HTERT RPE-1 (cell line): ENCODE results near the gene ZNF275.
"Not testable (repeated sequence)": the region's sequence is repeated elsewhere in the genome, so short reads cannot be mapped to it uniquely, and the experiment has no call there.

Source experiments
- in situ Hi-C: fragments of 300-500 bp; cut with MboI; formaldehyde crosslinking; loops from 4 replicates; pipeline ENCODE4 v1.14.3; 2020; ENCODE audit warnings: low sequenced_read_pairs

Gene ZNF275

GRCh38 chrX:153353416-153353815 lies 19.5 kb downstream of the ZNF275 start:
- in situ Hi-C loops: no loop called here

GRCh38 chrX:153357877-153358276 lies 23.9 kb downstream of the ZNF275 start:
- in situ Hi-C loops: no loop called here

- in situ Hi-C loops: no loop called here
Observed at GRCh38 chrX:153361781-153362397, 27.9 kb downstream of the ZNF275 start.

- in situ Hi-C loops: no loop called here
Observed at GRCh38 chrX:153365670-153366069, 31.7 kb downstream of the ZNF275 start.

GRCh38 chrX:153366119-153366518 lies 32.2 kb downstream of the ZNF275 start:
- in situ Hi-C loops: no loop called here

- in situ Hi-C loops: no loop called here
Observed at GRCh38 chrX:153366878-153367538, 33.1 kb downstream of the ZNF275 start.

GRCh38 chrX:153370293-153371055 lies 36.5 kb downstream of the ZNF275 start:
- in situ Hi-C loops: no loop called here

GRCh38 chrX:153371256-153371655 lies 37.3 kb downstream of the ZNF275 start:
- in situ Hi-C loops: no loop called here

GRCh38 chrX:153372949-153373348 lies 39.0 kb downstream of the ZNF275 start:
- in situ Hi-C loops: no loop called here

GRCh38 chrX:153374426-153374825 lies 40.5 kb downstream of the ZNF275 start:
- in situ Hi-C loops: no loop called here

- in situ Hi-C loops: no loop called here
Observed at GRCh38 chrX:153375571-153375970, 41.6 kb downstream of the ZNF275 start.

GRCh38 chrX:153377727-153378126 lies 43.8 kb downstream of the ZNF275 start:
- in situ Hi-C loops: no loop called here

- in situ Hi-C loops: no loop called here
Observed at GRCh38 chrX:153378607-153379006, 44.7 kb downstream of the ZNF275 start.

GRCh38 chrX:153379508-153379907 lies 45.6 kb downstream of the ZNF275 start:
- in situ Hi-C loops: no loop called here

- in situ Hi-C loops: no loop called here
Observed at GRCh38 chrX:153379971-153380581, 46.1 kb downstream of the ZNF275 start.

- in situ Hi-C loops: no loop called here
Observed at GRCh38 chrX:153380691-153381090, 46.7 kb downstream of the ZNF275 start.

- in situ Hi-C loops: no loop called here
Observed at GRCh38 chrX:153381684-153382532, 48.0 kb downstream of the ZNF275 start.

GRCh38 chrX:153382563-153383482 lies 48.9 kb downstream of the ZNF275 start:
- in situ Hi-C loops: no loop called here

GRCh38 chrX:153384390-153384789 lies 50.4 kb downstream of the ZNF275 start:
- in situ Hi-C loops: no loop called here

- in situ Hi-C loops: not testable (repeated sequence)
Observed at GRCh38 chrX:153384973-153385372, 51.0 kb downstream of the ZNF275 start.
